Thyroid gland (tissue), 4 donors: ENCODE measurements around the gene DNAJC16.

Experiments
- CTCF ChIP-seq, 6 experiments: fragments of 200-600 bp in 3 of 6; fragments of 450-650 bp in 3 of 6; sonication (generic) in 3 of 6; IDR thresholded peaks; one replicate each; pipeline ENCODE4 v1.5.1; 2016 to 2019; ENCODE audit warnings: antibody characterized with exemption in 6 of 6, mild to moderate bottlenecking in 2 of 6, inconsistent platforms in 1 of 6, moderate library complexity in 1 of 6
- POLR2A ChIP-seq, 2 donors: fragments of 450-650 bp; IDR thresholded peaks; one replicate each; pipeline ENCODE4 v1.6.1; 2017; ENCODE audit warnings: antibody characterized with exemption in 2 of 2, mild to moderate bottlenecking in 2 of 2, moderate library complexity in 1 of 2

DNA sequence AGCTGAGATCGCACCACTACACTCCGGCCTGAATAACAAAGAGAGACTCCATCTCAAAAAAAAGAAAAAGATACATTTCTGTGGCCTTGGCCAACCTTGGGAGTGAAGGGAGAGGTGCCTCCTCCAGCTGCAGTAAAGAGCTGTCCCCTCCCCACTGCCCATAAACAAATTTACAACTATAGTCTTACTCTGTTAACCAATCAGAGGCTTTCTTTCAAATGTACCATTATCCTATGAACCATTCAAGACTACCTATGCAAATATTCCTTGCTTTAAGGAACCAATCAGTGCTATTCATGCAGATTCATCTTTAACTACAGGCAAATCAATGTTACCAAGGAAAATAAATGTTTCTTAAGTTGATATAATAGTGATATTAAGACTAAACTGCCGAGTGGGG is 49.7 kb upstream of the DNAJC16 start:
- TF ChIP-seq POLR2A (IDR thresholded peaks at IDR 0.05): no peak
- TF ChIP-seq CTCF (IDR thresholded peaks at IDR 0.05): no peak
